ENCODE data around the gene RNF207. TPM values are rescaled to one million over a fixed set of nuclear protein-coding genes. Genes with fewer than 3 reads are reported as not detected.

The RNF207 gene
- total and polyA plus RNA-seq, 2 experiments from 2014 or later, result 29.3 to 30.9 TPM

- no peaks in the 10 kb centered on the region for H3K4me1 ChIP-seq (ENCODE audit: insufficient read depth)
- H3K9me3 ChIP-seq (ENCODE audit: low read depth), result no peaks in the 10 kb centered on the region
- TF ChIP-seq EZH2 (IDR thresholded peaks at IDR 0.05; ENCODE audit: borderline replicate concordance), result no peak
- TF ChIP-seq EZH2phosphoT487 (IDR thresholded peaks at IDR 0.05; ENCODE audit: low read depth, severe bottlenecking, unreplicated experiment), result no peak
- TF ChIP-seq CTCF (IDR thresholded peaks at IDR 0.05; ENCODE audit: poor library complexity), result no peak
- no peak overlapping the region for H3K4me3 ChIP-seq
- peaks cover 67% of the 10 kb centered on the region for H4K20me1 ChIP-seq (ENCODE audit: insufficient read depth, poor library complexity, severe bottlenecking)
- no peak for DNase-seq (ENCODE audit: low spot score)
- H3K79me2 ChIP-seq, result peaks cover 47% of the 10 kb centered on the region
- no peak overlapping the region for H2AFZ ChIP-seq
- H3K27ac ChIP-seq, result no peak overlapping the region
- 94% methylated on average over 8 of the region's 8 CpGs for WGBS (ENCODE audit: low lambda C conversion rate, missing lambda C conversion rate)
- no peaks in the 10 kb centered on the region for H3K36me3 ChIP-seq (replicated peaks; ENCODE audit: insufficient read depth, low read depth)
- no peaks in the 10 kb centered on the region for H3K9me2 ChIP-seq (replicated peaks; ENCODE audit: insufficient read depth)
- H3K4me2 ChIP-seq, result no peak overlapping the region
- H3K27me3 ChIP-seq, result no peaks in the 10 kb centered on the region
These were observed 17.5 kb upstream of the RNF207 start for GRCh38 chr1:6188466-6188865.

GRCh38 chr1:6191968-6192367, 14.0 kb upstream of the RNF207 start:
- Histone ChIP-seq H2AFZ (no peak overlapping the region), H3K27ac (no peak overlapping the region), H3K9me3 (ENCODE audit: low read depth) (no peaks in the 10 kb centered on the region), H3K4me1 (ENCODE audit: insufficient read depth) (no peaks in the 10 kb centered on the region), H3K4me3 (no peak overlapping the region), H3K79me2 (peaks cover 82% of the 10 kb centered on the region), H4K20me1 (ENCODE audit: insufficient read depth, poor library complexity, severe bottlenecking) (peaks cover 74% of the 10 kb centered on the region), H3K9me2 (replicated peaks; ENCODE audit: insufficient read depth) (no peaks in the 10 kb centered on the region), H3K36me3 (replicated peaks; ENCODE audit: insufficient read depth, low read depth) (no peaks in the 10 kb centered on the region), H3K4me2 (no peak overlapping the region), H3K27me3 (no peaks in the 10 kb centered on the region)
- 78% methylated on average over 1 of the region's 1 CpG for WGBS (ENCODE audit: low lambda C conversion rate, missing lambda C conversion rate)
- no peak for DNase-seq (ENCODE audit: low spot score)
- TF ChIP-seq EZH2phosphoT487 (IDR thresholded peaks at IDR 0.05; ENCODE audit: low read depth, severe bottlenecking, unreplicated experiment) (no peak), EZH2 (IDR thresholded peaks at IDR 0.05; ENCODE audit: borderline replicate concordance) (no peak), CTCF (IDR thresholded peaks at IDR 0.05; ENCODE audit: poor library complexity) (no peak)

- Histone ChIP-seq H3K4me3 (peak overlapping the region; percentile 65), H3K4me2 (peak overlapping the region; percentile 83), H3K27me3 (no peaks in the 10 kb centered on the region), H3K9me2 (replicated peaks; ENCODE audit: insufficient read depth) (no peaks in the 10 kb centered on the region), H3K36me3 (replicated peaks; ENCODE audit: insufficient read depth, low read depth) (no peaks in the 10 kb centered on the region), H3K79me2 (peaks cover 63% of the 10 kb centered on the region), H2AFZ (no peak overlapping the region), H3K27ac (no peak overlapping the region), H4K20me1 (ENCODE audit: insufficient read depth, poor library complexity, severe bottlenecking) (peaks cover 41% of the 10 kb centered on the region), H3K4me1 (ENCODE audit: insufficient read depth) (peaks cover 12% of the 10 kb centered on the region), H3K9me3 (ENCODE audit: low read depth) (no peaks in the 10 kb centered on the region)
- no peak for TF ChIP-seq EZH2 (IDR thresholded peaks at IDR 0.05; ENCODE audit: borderline replicate concordance)
- TF ChIP-seq CTCF (IDR thresholded peaks at IDR 0.05; ENCODE audit: poor library complexity), result no peak
- TF ChIP-seq EZH2phosphoT487 (IDR thresholded peaks at IDR 0.05; ENCODE audit: low read depth, severe bottlenecking, unreplicated experiment), result no peak
- WGBS (ENCODE audit: low lambda C conversion rate, missing lambda C conversion rate), result 66% methylated on average over 6 of the region's 6 CpGs
- DNase-seq (ENCODE audit: low spot score), result no peak
These were observed 8.0 kb upstream of the RNF207 start for GRCh38 chr1:6197746-6198427.
